GM23248 (cell line): ENCODE results near the gene GRWD1.

Experiments used
- EZH2 ChIP-seq: fragments of 200-600 bp; sonication (generic); IDR thresholded peaks from 2 replicates; pipeline ENCODE4 v1.6.1; 2018; ENCODE audit warnings: antibody characterized with exemption, mild to moderate bottlenecking; ENCODE audit not compliant: insufficient read depth, poor library complexity, severe bottlenecking
- EZH2phosphoT487 ChIP-seq: fragments of 200-600 bp; sonication (generic); IDR thresholded peaks from 2 replicates; pipeline ENCODE4 v1.6.1; 2018; ENCODE audit warnings: antibody characterized with exemption, moderate library complexity, mild to moderate bottlenecking, low read depth; ENCODE audit not compliant: insufficient read depth

- TF ChIP-seq EZH2 (no peak), EZH2phosphoT487 (no peak)
Observed at GRCh38 chr19:48436586-48436985, 9.2 kb upstream of the GRWD1 start.
